Measurements from ENCODE around the gene EGF. TPM values are rescaled to one million over a fixed set of nuclear protein-coding genes. Genes with fewer than 3 reads are reported as not detected.
"Not testable (repeated sequence)": the region's sequence is repeated elsewhere in the genome, so short reads cannot be mapped to it uniquely, and the experiment has no call there.

EGF gene
- total RNA-seq, 1 experiment from 2014 or later, result 26.7 TPM

DNA sequence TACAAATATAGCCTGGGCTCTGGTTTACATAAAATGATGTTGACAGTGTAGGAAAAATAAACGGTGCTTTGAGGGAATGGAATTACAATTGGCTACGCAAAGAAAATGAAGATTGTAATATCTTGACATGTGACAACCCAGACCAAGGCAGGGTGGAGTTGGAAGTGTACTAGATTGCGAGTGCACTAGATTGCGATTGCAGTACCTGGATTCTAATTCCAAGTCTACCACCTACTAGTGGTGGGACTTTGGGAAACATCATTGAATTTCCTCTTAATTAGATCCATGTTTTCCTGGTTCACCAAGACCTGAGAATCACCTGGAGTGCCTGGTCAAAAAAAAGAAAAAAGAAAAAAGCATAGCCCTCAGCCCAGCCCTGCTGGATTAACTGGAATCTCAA is 18.6 kb downstream of the EGF start:
- ChIA-PET POLR2A (ENCODE audit: low non-redundant PET) (no interaction called here), CTCF (no interaction called here)
- Histone ChIP-seq H3K27ac (ENCODE audit: low read depth, low read length, poor library complexity, severe bottlenecking) (no peak overlapping the region), H3K4me3 (ENCODE audit: low read depth, low read length, poor library complexity, severe bottlenecking) (no peak overlapping the region), H3K4me1 (ENCODE audit: insufficient read depth, low read length, poor library complexity, severe bottlenecking) (peaks cover 6% of the 10 kb centered on the region), H3K9me3 (ENCODE audit: low read depth, low read length, poor library complexity, severe bottlenecking) (no peaks in the 10 kb centered on the region), H3K36me3 (ENCODE audit: insufficient read depth, low read length, poor library complexity, severe bottlenecking) (no peaks in the 10 kb centered on the region), H3K27me3 (replicated peaks; ENCODE audit: insufficient read depth, low read depth, low read length, poor library complexity) (no peaks in the 10 kb centered on the region)
- BruUV-seq (replicated peaks), result no TSS peak
- no peak for DNase-seq (ENCODE audit: low spot score)
- TF ChIP-seq, protein P1, sequence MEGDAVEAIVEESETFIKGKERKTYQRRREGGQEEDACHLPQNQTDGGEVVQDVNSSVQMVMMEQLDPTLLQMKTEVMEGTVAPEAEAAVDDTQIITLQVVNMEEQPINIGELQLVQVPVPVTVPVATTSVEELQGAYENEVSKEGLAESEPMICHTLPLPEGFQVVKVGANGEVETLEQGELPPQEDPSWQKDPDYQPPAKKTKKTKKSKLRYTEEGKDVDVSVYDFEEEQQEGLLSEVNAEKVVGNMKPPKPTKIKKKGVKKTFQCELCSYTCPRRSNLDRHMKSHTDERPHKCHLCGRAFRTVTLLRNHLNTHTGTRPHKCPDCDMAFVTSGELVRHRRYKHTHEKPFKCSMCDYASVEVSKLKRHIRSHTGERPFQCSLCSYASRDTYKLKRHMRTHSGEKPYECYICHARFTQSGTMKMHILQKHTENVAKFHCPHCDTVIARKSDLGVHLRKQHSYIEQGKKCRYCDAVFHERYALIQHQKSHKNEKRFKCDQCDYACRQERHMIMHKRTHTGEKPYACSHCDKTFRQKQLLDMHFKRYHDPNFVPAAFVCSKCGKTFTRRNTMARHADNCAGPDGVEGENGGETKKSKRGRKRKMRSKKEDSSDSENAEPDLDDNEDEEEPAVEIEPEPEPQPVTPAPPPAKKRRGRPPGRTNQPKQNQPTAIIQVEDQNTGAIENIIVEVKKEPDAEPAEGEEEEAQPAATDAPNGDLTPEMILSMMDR (conservative IDR thresholded peaks at IDR 0.05; ENCODE audit: low read depth, low read length), result no peak
- TF ChIP-seq EZH2 (IDR thresholded peaks at IDR 0.05; ENCODE audit: borderline replicate concordance, low read depth, low read length, poor library complexity, severe bottlenecking), result no peak
- intact Hi-C loops (cut with micrococcal nuclease; ENCODE audit: unreplicated experiment), result no loop called here

DNA sequence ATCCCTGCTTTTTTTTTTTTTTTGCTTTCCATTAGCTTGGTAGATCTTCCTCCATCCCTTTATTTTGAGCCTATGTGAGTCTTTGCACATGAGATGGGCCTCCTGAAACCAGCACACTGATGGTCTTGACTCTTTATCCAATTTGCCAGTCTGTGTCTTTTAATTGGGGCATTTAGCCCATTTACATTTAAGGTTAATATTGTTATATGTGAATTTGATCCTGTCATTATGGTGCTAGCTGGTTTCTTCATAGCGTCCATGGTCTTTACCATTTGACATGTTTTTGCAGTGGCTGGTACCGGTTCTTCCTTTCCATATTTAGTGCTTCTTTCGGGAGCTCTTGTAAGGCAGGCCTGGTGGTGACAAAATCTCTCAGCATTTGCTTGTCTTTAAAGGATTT is 24.7 kb downstream of the EGF start:
- DNase-seq (ENCODE audit: low spot score); H3K4me1 ChIP-seq (ENCODE audit: insufficient read depth, low read length, poor library complexity, severe bottlenecking); H3K27ac ChIP-seq (ENCODE audit: low read depth, low read length, poor library complexity, severe bottlenecking); BruUV-seq (replicated peaks); H3K27me3 ChIP-seq (replicated peaks; ENCODE audit: insufficient read depth, low read depth, low read length, poor library complexity); H3K4me3 ChIP-seq (ENCODE audit: low read depth, low read length, poor library complexity, severe bottlenecking); POLR2A ChIA-PET (ENCODE audit: low non-redundant PET); CTCF ChIA-PET; intact Hi-C loops (cut with micrococcal nuclease; ENCODE audit: unreplicated experiment); H3K9me3 ChIP-seq (ENCODE audit: low read depth, low read length, poor library complexity, severe bottlenecking); H3K36me3 ChIP-seq (ENCODE audit: insufficient read depth, low read length, poor library complexity, severe bottlenecking): not testable (repeated sequence)

DNA sequence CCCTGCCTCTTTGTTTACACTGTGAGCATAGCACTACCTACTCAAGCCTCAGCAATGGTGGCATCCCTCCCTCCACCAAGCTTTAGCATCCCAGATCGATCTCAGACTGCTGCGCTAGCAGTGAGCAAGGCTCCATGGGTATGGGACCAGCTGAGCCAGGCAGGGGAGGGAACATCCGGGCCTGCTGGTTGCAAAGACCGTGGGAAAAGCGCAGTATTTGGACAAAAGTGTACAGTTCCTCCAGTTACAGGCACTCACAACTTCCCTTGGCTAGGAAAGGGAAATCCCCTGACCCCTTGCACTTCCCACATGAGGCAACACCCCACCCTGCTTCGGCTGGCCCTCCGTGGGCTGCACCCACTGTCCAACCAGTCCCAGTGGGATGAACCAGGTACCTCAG is 26.5 kb downstream of the EGF start:
- no peaks in the 10 kb centered on the region for H3K9me3 ChIP-seq (ENCODE audit: low read depth, low read length, poor library complexity, severe bottlenecking)
- no peaks in the 10 kb centered on the region for H3K36me3 ChIP-seq (ENCODE audit: insufficient read depth, low read length, poor library complexity, severe bottlenecking)
- no peak overlapping the region for H3K27ac ChIP-seq (ENCODE audit: low read depth, low read length, poor library complexity, severe bottlenecking)
- BruUV-seq (replicated peaks), result no TSS peak
- H3K4me1 ChIP-seq (ENCODE audit: insufficient read depth, low read length, poor library complexity, severe bottlenecking), result no peaks in the 10 kb centered on the region
- H3K27me3 ChIP-seq (replicated peaks; ENCODE audit: insufficient read depth, low read depth, low read length, poor library complexity), result no peaks in the 10 kb centered on the region
- intact Hi-C loops (cut with micrococcal nuclease; ENCODE audit: unreplicated experiment), result no loop called here
- H3K4me3 ChIP-seq (ENCODE audit: low read depth, low read length, poor library complexity, severe bottlenecking), result no peak overlapping the region
- no peak for TF ChIP-seq EZH2 (IDR thresholded peaks at IDR 0.05; ENCODE audit: borderline replicate concordance, low read depth, low read length, poor library complexity, severe bottlenecking)
- TF ChIP-seq, protein P1 (conservative IDR thresholded peaks at IDR 0.05; ENCODE audit: low read depth, low read length), result no peak
- ChIA-PET CTCF (no interaction called here), POLR2A (ENCODE audit: low non-redundant PET) (interaction anchor here (0.5 kb wide), 1 partner anchor 102 kb away, joined by 3 read pairs; no protein-coding TSS in a partner anchor)
- no peak for DNase-seq (ENCODE audit: low spot score)

DNA sequence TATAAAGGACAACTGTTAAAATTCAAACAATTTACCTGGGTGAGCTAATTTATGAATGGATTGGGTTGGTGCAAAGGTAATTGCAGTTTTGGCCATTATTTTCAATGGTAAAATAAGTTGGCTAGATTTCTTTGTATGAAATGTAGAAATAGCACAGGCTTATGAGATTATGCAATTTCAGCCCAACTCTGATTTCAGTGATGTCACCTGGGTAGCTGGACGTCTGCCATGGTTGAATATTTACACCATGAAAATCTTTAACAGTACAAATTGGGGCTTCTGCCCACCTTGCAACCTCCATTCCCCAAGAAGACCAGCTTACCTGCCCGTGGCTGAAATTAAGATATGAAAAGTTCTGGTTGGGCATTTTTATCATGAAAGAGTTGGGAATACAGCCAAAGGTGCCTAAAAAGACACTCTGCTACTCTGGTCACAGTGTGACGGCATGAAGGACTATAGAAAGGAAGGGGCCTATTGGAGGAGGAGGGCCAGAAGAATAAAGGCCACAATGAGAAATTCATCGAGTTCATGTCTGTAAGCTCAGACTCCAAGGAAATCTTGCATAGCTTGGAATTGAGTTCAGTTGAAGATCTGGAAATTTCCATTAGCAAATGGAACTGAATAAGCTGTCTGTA is 29.7 kb downstream of the EGF start:
- POLR2A ChIA-PET (ENCODE audit: low non-redundant PET), result no interaction called here
- no TSS peak for BruUV-seq (replicated peaks)
- Histone ChIP-seq H3K36me3 (ENCODE audit: insufficient read depth, low read length, poor library complexity, severe bottlenecking) (peaks cover 4% of the 10 kb centered on the region), H3K27me3 (replicated peaks; ENCODE audit: insufficient read depth, low read depth, low read length, poor library complexity) (no peaks in the 10 kb centered on the region), H3K4me3 (ENCODE audit: low read depth, low read length, poor library complexity, severe bottlenecking) (no peak overlapping the region), H3K9me3 (ENCODE audit: low read depth, low read length, poor library complexity, severe bottlenecking) (no peaks in the 10 kb centered on the region), H3K27ac (ENCODE audit: low read depth, low read length, poor library complexity, severe bottlenecking) (no peak overlapping the region), H3K4me1 (ENCODE audit: insufficient read depth, low read length, poor library complexity, severe bottlenecking) (no peaks in the 10 kb centered on the region)
- intact Hi-C loops (cut with micrococcal nuclease; ENCODE audit: unreplicated experiment), result no loop called here
- DNase-seq (ENCODE audit: low spot score), result no peak
- TF ChIP-seq, protein P1 (conservative IDR thresholded peaks at IDR 0.05; ENCODE audit: low read depth, low read length), result no peak
- TF ChIP-seq EZH2 (IDR thresholded peaks at IDR 0.05; ENCODE audit: borderline replicate concordance, low read depth, low read length, poor library complexity, severe bottlenecking), result no peak
- CTCF ChIA-PET, result no interaction called here

Data from A673 (cell line).